ENCODE measurements around the gene PPP1R16B. TPM values are rescaled to one million over a fixed set of nuclear protein-coding genes. Genes with fewer than 3 reads are reported as not detected.

PPP1R16B gene
- total and polyA plus RNA-seq, 11 donors, result 1.9 to 12.2 (median 6.9) TPM

DNA sequence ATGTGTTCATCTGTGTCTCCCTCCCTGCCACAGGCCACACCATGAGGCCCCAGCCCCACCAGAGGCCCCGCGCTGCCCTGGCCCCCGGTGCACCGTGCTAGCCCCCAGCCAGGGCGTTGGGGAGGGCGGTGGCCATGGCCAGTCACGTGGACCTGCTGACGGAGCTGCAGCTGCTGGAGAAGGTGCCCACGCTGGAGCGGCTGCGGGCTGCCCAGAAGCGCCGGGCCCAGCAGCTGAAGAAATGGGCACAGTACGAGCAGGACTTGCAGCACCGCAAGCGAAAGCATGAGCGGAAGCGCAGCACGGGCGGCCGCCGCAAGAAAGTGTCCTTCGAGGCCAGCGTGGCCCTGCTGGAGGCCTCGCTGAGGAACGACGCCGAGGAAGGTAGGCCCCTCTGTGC, 30.3 kb downstream of the PPP1R16B start:
- ATAC-seq, result no peak

DNA sequence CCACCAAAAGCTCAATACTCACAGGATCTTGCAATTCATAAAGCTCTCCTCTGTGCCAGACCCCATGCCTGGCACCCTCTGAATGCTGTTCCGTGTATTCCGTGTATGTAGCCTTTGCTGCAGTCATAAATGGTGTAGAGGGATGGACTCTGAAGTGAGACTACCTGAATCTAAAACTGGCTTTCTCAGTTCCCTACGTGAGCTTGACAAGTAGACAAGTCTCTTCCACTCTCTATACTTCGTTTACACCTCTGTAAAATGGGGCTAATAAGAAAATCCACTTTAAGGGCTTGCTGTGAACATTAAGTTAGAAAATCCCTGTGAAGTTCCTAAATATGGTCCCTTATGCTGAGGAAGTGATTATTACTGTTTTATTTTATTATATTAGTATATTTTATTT, 31.5 kb downstream of the PPP1R16B start:
- TF ChIP-seq, protein P1, sequence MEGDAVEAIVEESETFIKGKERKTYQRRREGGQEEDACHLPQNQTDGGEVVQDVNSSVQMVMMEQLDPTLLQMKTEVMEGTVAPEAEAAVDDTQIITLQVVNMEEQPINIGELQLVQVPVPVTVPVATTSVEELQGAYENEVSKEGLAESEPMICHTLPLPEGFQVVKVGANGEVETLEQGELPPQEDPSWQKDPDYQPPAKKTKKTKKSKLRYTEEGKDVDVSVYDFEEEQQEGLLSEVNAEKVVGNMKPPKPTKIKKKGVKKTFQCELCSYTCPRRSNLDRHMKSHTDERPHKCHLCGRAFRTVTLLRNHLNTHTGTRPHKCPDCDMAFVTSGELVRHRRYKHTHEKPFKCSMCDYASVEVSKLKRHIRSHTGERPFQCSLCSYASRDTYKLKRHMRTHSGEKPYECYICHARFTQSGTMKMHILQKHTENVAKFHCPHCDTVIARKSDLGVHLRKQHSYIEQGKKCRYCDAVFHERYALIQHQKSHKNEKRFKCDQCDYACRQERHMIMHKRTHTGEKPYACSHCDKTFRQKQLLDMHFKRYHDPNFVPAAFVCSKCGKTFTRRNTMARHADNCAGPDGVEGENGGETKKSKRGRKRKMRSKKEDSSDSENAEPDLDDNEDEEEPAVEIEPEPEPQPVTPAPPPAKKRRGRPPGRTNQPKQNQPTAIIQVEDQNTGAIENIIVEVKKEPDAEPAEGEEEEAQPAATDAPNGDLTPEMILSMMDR (IDR thresholded peaks at IDR 0.05), result no peak
- no peak for TF ChIP-seq POLR2A (IDR thresholded peaks at IDR 0.05)
- DNase-seq (no peak), ATAC-seq (no peak)
- 76 to 85% (median 84%) methylated on average over 4 of the region's 4 CpGs for WGBS, 4 donors
- no peak overlapping the region for H3K4me3 ChIP-seq
- peaks cover 0 to 4% (median 0%) of the 10 kb centered on the region in 9 donors for H3K27me3 ChIP-seq
- no peak overlapping the region for H3K27ac ChIP-seq
- no peaks in the 10 kb centered on the region for H3K9me3 ChIP-seq
- intact Hi-C loops (cut with DNase I), result no loop called here
- H3K4me1 ChIP-seq, result peaks cover 0 to 16% (median 0%) of the 10 kb centered on the region in 12 donors
- peaks cover 0 to 22% (median 4%) of the 10 kb centered on the region in 9 donors for H3K36me3 ChIP-seq

More for the DNA sequence above, 30.3 kb downstream of the PPP1R16B start:
- Histone ChIP-seq H3K9me3 (no peaks in the 10 kb centered on the region), H3K4me1 (peaks cover 0 to 13% (median 1%) of the 10 kb centered on the region in 12 donors), H3K27me3 (peaks cover 0 to 4% (median 0%) of the 10 kb centered on the region in 9 donors), H3K27ac (no peak overlapping the region), H3K4me3 (no peak overlapping the region), H3K36me3 (peaks cover 0 to 22% (median 4%) of the 10 kb centered on the region in 9 donors)
- WGBS, 4 donors, result 91 to 94% (median 93%) methylated on average over 25 to 28 of the region's 28 CpGs
- intact Hi-C loops (cut with DNase I), result no loop called here
- TF ChIP-seq, protein P1 (IDR thresholded peaks at IDR 0.05), result no peak
- no peak for TF ChIP-seq POLR2A (IDR thresholded peaks at IDR 0.05)
- no peak for DNase-seq

DNA sequence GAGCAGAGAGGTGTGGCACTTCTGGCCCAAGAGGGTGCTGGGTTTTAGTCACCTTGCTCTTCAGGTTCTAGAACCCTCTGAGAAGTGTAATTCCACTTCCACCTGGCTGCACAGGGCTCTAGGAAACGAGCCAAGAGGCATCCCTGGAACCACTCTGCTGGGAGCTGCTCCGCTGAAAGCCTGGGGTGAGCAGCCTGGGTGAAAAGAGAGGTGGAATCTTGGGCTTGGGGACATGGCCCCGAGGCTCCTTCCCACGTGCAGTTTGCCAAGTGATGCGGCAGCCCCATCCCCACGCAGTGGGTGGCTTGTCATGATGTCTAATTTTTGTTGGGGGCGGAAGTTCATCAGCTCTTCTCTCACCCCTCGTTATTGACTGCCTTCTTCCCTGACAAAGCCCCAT, 32.8 kb downstream of the PPP1R16B start:
- peaks cover 0 to 22% (median 4%) of the 10 kb centered on the region in 9 donors for H3K36me3 ChIP-seq
- DNase-seq (no peak), ATAC-seq (no peak)
- intact Hi-C loops (cut with DNase I), result no loop called here
- peaks cover 0 to 29% (median 1%) of the 10 kb centered on the region in 12 donors for H3K4me1 ChIP-seq
- H3K27ac ChIP-seq, result no peak overlapping the region
- no peak overlapping the region for H3K4me3 ChIP-seq
- H3K9me3 ChIP-seq, result no peaks in the 10 kb centered on the region
- peaks cover 0 to 4% (median 0%) of the 10 kb centered on the region in 9 donors for H3K27me3 ChIP-seq
- 75 to 87% (median 78%) methylated on average over 6 to 8 of the region's 8 CpGs for WGBS, 4 donors
- TF ChIP-seq POLR2A (IDR thresholded peaks at IDR 0.05), result no peak
- TF ChIP-seq, protein P1 (IDR thresholded peaks at IDR 0.05), result no peak

DNA sequence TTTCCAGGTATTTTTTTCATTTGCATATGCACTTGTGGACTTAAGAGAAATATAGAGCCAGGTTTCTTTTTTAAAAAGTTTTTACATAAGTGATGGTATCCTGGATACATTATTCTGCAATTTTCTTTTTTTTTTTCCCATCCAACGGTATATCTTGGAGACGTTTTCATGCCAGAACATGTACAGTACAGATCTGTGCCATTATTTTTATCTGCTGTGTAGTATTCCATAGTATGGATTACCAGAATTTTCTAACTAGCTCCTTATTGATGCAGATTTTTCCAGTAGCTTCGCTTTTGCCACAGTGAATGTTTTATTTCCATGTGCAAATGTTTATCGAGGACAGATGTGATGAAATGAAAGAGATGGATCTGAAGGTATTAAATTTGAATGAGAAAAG, 34.1 kb downstream of the PPP1R16B start:
- DNase-seq, result no peak
- Histone ChIP-seq H3K27me3 (peaks cover 0 to 4% (median 0%) of the 10 kb centered on the region in 9 donors), H3K4me1 (peaks cover 0 to 37% (median 0%) of the 10 kb centered on the region in 12 donors), H3K27ac (peak overlapping the region in 1 of 12 donors; percentile 49), H3K9me3 (no peaks in the 10 kb centered on the region), H3K4me3 (no peak overlapping the region), H3K36me3 (peaks cover 0 to 22% (median 4%) of the 10 kb centered on the region in 9 donors)
- no peak for ATAC-seq
- no peak for TF ChIP-seq POLR2A (IDR thresholded peaks at IDR 0.05)
- TF ChIP-seq, protein P1 (IDR thresholded peaks at IDR 0.05), result no peak
- intact Hi-C loops (cut with DNase I), result no loop called here
- 88 to 91% (median 90%) methylated on average over 4 of the region's 4 CpGs for WGBS, 4 donors

Data from heart left ventricle (tissue), 16 donors.